Measurements from ENCODE around the gene RUNX2.

- TF ChIP-seq TAF1 (IDR thresholded peaks at IDR 0.05; ENCODE audit: borderline replicate concordance, low read depth, low read length) (no peak), ZZZ3 (IDR thresholded peaks at IDR 0.05; ENCODE audit: control insufficient read depth, insufficient read length, low read depth) (no peak), CEBPB (IDR thresholded peaks at IDR 0.05; ENCODE audit: borderline replicate concordance in 1 of 2, low read depth in 2 of 2, low read length in 2 of 2) (no peak), EP300 (IDR thresholded peaks at IDR 0.05; ENCODE audit: borderline replicate concordance in 1 of 2, control insufficient read depth in 1 of 2, low read depth in 2 of 2, low read length in 2 of 2) (no peak), JUND (IDR thresholded peaks at IDR 0.05; ENCODE audit: low read depth, low read length) (no peak), CTCF (IDR thresholded peaks at IDR 0.05 in 2 of 3, conservative IDR thresholded peaks at IDR 0.05 in 1 of 3; ENCODE audit: control insufficient read depth in 2 of 3, extremely low read depth in 1 of 3, insufficient read depth in 1 of 3, low read depth in 3 of 3, low read length in 3 of 3) (no peak)
Observed at GRCh38 chr6:45301348-45302142, 26.6 kb upstream of the RUNX2 start.
